ENCODE data around the gene LAMA3. TPM values are rescaled to one million over a fixed set of nuclear protein-coding genes. Genes with fewer than 3 reads are reported as not detected.

Gene LAMA3
- total RNA-seq, 1 donor from 2014 or later = 0.47 TPM

DNA sequence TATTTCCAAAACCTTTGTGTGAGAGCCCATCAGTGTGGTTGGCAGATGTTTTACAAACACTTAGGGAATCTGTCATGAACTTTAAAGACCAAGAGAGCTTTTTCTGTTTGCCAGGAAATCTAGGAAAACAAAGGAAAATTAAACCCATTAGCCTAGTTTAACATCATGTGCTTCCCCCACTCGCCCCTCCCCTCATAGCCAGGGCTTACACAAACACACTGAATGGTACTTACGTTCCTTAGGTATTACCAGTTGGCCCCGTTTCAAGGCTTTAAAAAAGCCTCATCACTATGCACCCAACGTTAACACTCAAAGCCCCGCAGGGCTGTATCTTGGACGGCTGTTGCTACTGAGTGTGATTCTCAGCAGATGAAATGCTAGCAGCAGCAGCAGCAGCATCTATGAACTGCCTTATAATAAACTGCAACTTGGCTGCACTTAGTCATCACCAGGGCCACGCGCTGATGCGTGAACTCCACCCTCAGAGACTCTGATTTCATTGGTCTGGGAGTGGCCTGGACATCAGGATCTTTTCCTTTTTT is 305.2 kb downstream of the LAMA3 start:
- H3K9ac ChIP-seq = no peak overlapping the region
- H3K4me1 Mint-ChIP-seq = peaks cover 5% of the 10 kb centered on the region
- DNase-seq (ENCODE audit: low spot score) = peak; percentile 21
- no peak overlapping the region for H3K4me3 ChIP-seq
- H3K27me3 Mint-ChIP-seq (ENCODE audit: insufficient read depth, low read depth) = peaks cover 2% of the 10 kb centered on the region
- no peaks in the 10 kb centered on the region for H3K79me2 ChIP-seq (ENCODE audit: low read depth)
- H3K9me3 ChIP-seq (ENCODE audit: low read depth) = no peaks in the 10 kb centered on the region
- no peaks in the 10 kb centered on the region for H3K9me3 Mint-ChIP-seq
- H3F3A ChIP-seq (ENCODE audit: low read depth) = no peaks in the 10 kb centered on the region
- H3K4me2 ChIP-seq = peak overlapping the region; percentile 50
- no peaks in the 10 kb centered on the region for H3K36me3 ChIP-seq
- no peak overlapping the region for H3K4me3 Mint-ChIP-seq
- peak overlapping the region; percentile 86 for H2AFZ ChIP-seq (replicated peaks)
- H3K27me3 ChIP-seq = no peaks in the 10 kb centered on the region
- no peaks in the 10 kb centered on the region for H3K36me3 Mint-ChIP-seq
- peaks cover 5% of the 10 kb centered on the region for H3K4me1 ChIP-seq
- no peaks in the 10 kb centered on the region for H4K20me1 ChIP-seq (ENCODE audit: low read depth)
- H3K27ac ChIP-seq = no peak overlapping the region
- no peak overlapping the region for H3K27ac Mint-ChIP-seq
- TF ChIP-seq EZH2 (IDR thresholded peaks at IDR 0.05) = no peak
- TF ChIP-seq EZH2phosphoT487 (IDR thresholded peaks at IDR 0.05) = no peak
- TF ChIP-seq, protein P1, sequence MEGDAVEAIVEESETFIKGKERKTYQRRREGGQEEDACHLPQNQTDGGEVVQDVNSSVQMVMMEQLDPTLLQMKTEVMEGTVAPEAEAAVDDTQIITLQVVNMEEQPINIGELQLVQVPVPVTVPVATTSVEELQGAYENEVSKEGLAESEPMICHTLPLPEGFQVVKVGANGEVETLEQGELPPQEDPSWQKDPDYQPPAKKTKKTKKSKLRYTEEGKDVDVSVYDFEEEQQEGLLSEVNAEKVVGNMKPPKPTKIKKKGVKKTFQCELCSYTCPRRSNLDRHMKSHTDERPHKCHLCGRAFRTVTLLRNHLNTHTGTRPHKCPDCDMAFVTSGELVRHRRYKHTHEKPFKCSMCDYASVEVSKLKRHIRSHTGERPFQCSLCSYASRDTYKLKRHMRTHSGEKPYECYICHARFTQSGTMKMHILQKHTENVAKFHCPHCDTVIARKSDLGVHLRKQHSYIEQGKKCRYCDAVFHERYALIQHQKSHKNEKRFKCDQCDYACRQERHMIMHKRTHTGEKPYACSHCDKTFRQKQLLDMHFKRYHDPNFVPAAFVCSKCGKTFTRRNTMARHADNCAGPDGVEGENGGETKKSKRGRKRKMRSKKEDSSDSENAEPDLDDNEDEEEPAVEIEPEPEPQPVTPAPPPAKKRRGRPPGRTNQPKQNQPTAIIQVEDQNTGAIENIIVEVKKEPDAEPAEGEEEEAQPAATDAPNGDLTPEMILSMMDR (IDR thresholded peaks at IDR 0.05) = no peak

GRCh38 chr18:23995180-23995579 is 305.9 kb downstream of the LAMA3 start:
- Histone ChIP-seq H3K79me2 (ENCODE audit: low read depth) (no peaks in the 10 kb centered on the region), H3K27ac (no peak overlapping the region), H3K9ac (no peak overlapping the region), H3K27me3 (no peaks in the 10 kb centered on the region), H4K20me1 (ENCODE audit: low read depth) (no peaks in the 10 kb centered on the region), H3K9me3 (ENCODE audit: low read depth) (no peaks in the 10 kb centered on the region), H3F3A (ENCODE audit: low read depth) (no peaks in the 10 kb centered on the region), H3K36me3 (no peaks in the 10 kb centered on the region), H3K4me2 (no peak overlapping the region), H3K4me1 (peaks cover 5% of the 10 kb centered on the region), H2AFZ (replicated peaks) (no peak overlapping the region), H3K4me3 (no peak overlapping the region)
- H3K27ac Mint-ChIP-seq = no peak overlapping the region
- H3K27me3 Mint-ChIP-seq (ENCODE audit: insufficient read depth, low read depth) = peaks cover 2% of the 10 kb centered on the region
- peaks cover 5% of the 10 kb centered on the region for H3K4me1 Mint-ChIP-seq
- H3K9me3 Mint-ChIP-seq = no peaks in the 10 kb centered on the region
- no peaks in the 10 kb centered on the region for H3K36me3 Mint-ChIP-seq
- no peak overlapping the region for H3K4me3 Mint-ChIP-seq
- DNase-seq (ENCODE audit: low spot score) = no peak
- TF ChIP-seq, protein P1 (IDR thresholded peaks at IDR 0.05) = no peak

GRCh38 chr18:23998018-23998417 is 308.8 kb downstream of the LAMA3 start:
- no peak for TF ChIP-seq EZH2phosphoT487 (IDR thresholded peaks at IDR 0.05)
- TF ChIP-seq EZH2 (IDR thresholded peaks at IDR 0.05) = no peak
- TF ChIP-seq, protein P1 (IDR thresholded peaks at IDR 0.05) = no peak
- Mint-ChIP-seq H3K36me3 (no peaks in the 10 kb centered on the region), H3K4me1 (peaks cover 5% of the 10 kb centered on the region), H3K27me3 (ENCODE audit: insufficient read depth, low read depth) (peaks cover 5% of the 10 kb centered on the region), H3K4me3 (no peak overlapping the region), H3K27ac (no peak overlapping the region), H3K9me3 (no peaks in the 10 kb centered on the region)
- Histone ChIP-seq H3K9me3 (ENCODE audit: low read depth) (no peaks in the 10 kb centered on the region), H3K27me3 (no peaks in the 10 kb centered on the region), H3K4me2 (no peak overlapping the region), H3F3A (ENCODE audit: low read depth) (no peaks in the 10 kb centered on the region), H3K9ac (no peak overlapping the region), H3K4me1 (peaks cover 5% of the 10 kb centered on the region), H4K20me1 (ENCODE audit: low read depth) (no peaks in the 10 kb centered on the region), H2AFZ (replicated peaks) (no peak overlapping the region), H3K79me2 (ENCODE audit: low read depth) (no peaks in the 10 kb centered on the region), H3K36me3 (no peaks in the 10 kb centered on the region), H3K4me3 (no peak overlapping the region), H3K27ac (no peak overlapping the region)
- no peak for DNase-seq (ENCODE audit: low spot score)

Measured in neural progenitor cell (in vitro differentiated cells).